GM12878 (cell line): ENCODE results near the gene CMTR2. TPM values are rescaled to one million over a fixed set of nuclear protein-coding genes. Genes with fewer than 3 reads are reported as not detected.
A peak's percentile ranks its signal among the peaks of the same experiment; 100 is the strongest.

Experiments used
- BMI1 ChIP-seq: fragments of 450-650 bp; IDR thresholded peaks from 2 replicates; pipeline ENCODE4 v1.6.1; 2016; ENCODE audit warnings: mild to moderate bottlenecking, moderate library complexity, borderline replicate concordance
- CHD2 ChIP-seq: IDR thresholded peaks from 2 replicates; pipeline ENCODE4 v1.6.1; 2011; ENCODE audit warnings: low read depth, low read length, improper control_type of control experiment, borderline replicate concordance
- CREB1 ChIP-seq: IDR thresholded peaks from 2 replicates; pipeline ENCODE4 v1.6.1; 2012; ENCODE audit warnings: low read depth, mild to moderate bottlenecking, inconsistent platforms
- CUX1 ChIP-seq: IDR thresholded peaks from 2 replicates; pipeline ENCODE4 v1.6.1; 2012; ENCODE audit warnings: improper control_type of control experiment, low read depth, low read length; ENCODE audit not compliant: insufficient replicate concordance
- E4F1 ChIP-seq: fragments of 450-650 bp; IDR thresholded peaks from 2 replicates; pipeline ENCODE4 v1.6.1; 2018; ENCODE audit warnings: borderline replicate concordance, mild to moderate bottlenecking; ENCODE audit not compliant: partially characterized antibody
- EGR1 ChIP-seq, 2 experiments: IDR thresholded peaks; 1 replicate in 1 of 2; 2 replicates in 1 of 2; pipeline ENCODE4 v1.6.1; 2011 to 2012; ENCODE audit warnings: low read depth in 2 of 2, low read length in 2 of 2, borderline replicate concordance in 1 of 2, mild to moderate bottlenecking in 1 of 2, moderate library complexity in 1 of 2
- IRF4 ChIP-seq: IDR thresholded peaks from 2 replicates; pipeline ENCODE4 v1.6.1; 2011; ENCODE audit warnings: low read depth, low read length
- JUNB ChIP-seq: IDR thresholded peaks from 2 replicates; pipeline ENCODE4 v1.6.1; 2016; ENCODE audit warnings: antibody characterized with exemption, mild to moderate bottlenecking
- MAX ChIP-seq: IDR thresholded peaks from 2 replicates; pipeline ENCODE4 v1.6.1; 2012; ENCODE audit warnings: low read depth, low read length, improper control_type of control experiment
- MEF2A ChIP-seq: IDR thresholded peaks from 2 replicates; pipeline ENCODE4 v1.6.1; 2011; ENCODE audit warnings: low read depth, mild to moderate bottlenecking, low read length, moderate library complexity; ENCODE audit not compliant: insufficient read depth
- NFYA ChIP-seq: IDR thresholded peaks from 2 replicates; pipeline ENCODE4 v1.6.1; 2011; ENCODE audit warnings: low read depth, mild to moderate bottlenecking, low read length, improper control_type of control experiment, borderline replicate concordance
- PAX5 ChIP-seq: IDR thresholded peaks from 2 replicates; pipeline ENCODE4 v1.6.1; 2011; ENCODE audit warnings: low read depth, low read length, borderline replicate concordance
- RAD51 ChIP-seq: fragments of 450-650 bp; IDR thresholded peaks from 2 replicates; pipeline ENCODE4 v1.6.1; 2016; ENCODE audit warnings: moderate library complexity, mild to moderate bottlenecking, inconsistent platforms
- RCOR1 ChIP-seq: conservative IDR thresholded peaks from 2 replicates; pipeline ENCODE4 v1.6.1; 2012; ENCODE audit warnings: low read depth, low read length, improper control_type of control experiment
- SMAD1 ChIP-seq: fragments of 450-650 bp; IDR thresholded peaks from 2 replicates; pipeline ENCODE4 v1.6.1; 2018; ENCODE audit warnings: mild to moderate bottlenecking, low read depth; ENCODE audit not compliant: partially characterized antibody
- SRF ChIP-seq, 2 experiments: IDR thresholded peaks; 2 replicates each; pipeline ENCODE4 v1.6.1; 2011; ENCODE audit warnings: low read depth in 2 of 2, low read length in 2 of 2, mild to moderate bottlenecking in 1 of 2, moderate library complexity in 1 of 2
- TCF7 ChIP-seq: IDR thresholded peaks from 2 replicates; pipeline ENCODE4 v1.6.1; 2014; ENCODE audit warnings: antibody characterized with exemption, borderline replicate concordance
- USF1 ChIP-seq: IDR thresholded peaks from 2 replicates; pipeline ENCODE4 v1.6.1; 2011; ENCODE audit warnings: borderline replicate concordance, low read depth, mild to moderate bottlenecking, moderate library complexity, mixed read lengths, low read length; ENCODE audit not compliant: insufficient read depth; ENCODE audit errors: extremely low read length
- USF2 ChIP-seq: IDR thresholded peaks from 2 replicates; pipeline ENCODE4 v1.6.1; 2011; ENCODE audit warnings: low read depth, low read length, improper control_type of control experiment, borderline replicate concordance
- polyA plus RNA-seq, 11 experiments: library from polyadenylated mRNA; depleted of rRNA in 4 of 11; unstranded in 6 of 11; stranded (reverse) in 5 of 11; fragments of >200 nt; fragmentation: Nextera tagmentation in 4 of 11; fragmentation: Illumina TruSeq in 1 of 11; extraction: Ambion mirVana in 4 of 11; extraction: Trizol in 1 of 11; gene quantifications; 1 replicate in 1 of 11; 2 replicates in 10 of 11; pipeline versions ENCODE4 v1.2.1 to v1.2.3, GENCODE V29; 2011 to 2016; ENCODE audit warnings: inconsistent platforms in 2 of 11, missing spikeins in 2 of 11, low read depth in 1 of 11
- total RNA-seq, 4 experiments: library from RNA; depleted of rRNA in 3 of 4; stranded (reverse); fragments of >200 nt in 3 of 4; fragmentation: Illumina TruSeq in 1 of 4; extraction: Trizol in 1 of 4; gene quantifications; 2 replicates each; pipeline versions ENCODE4 v1.2.1 to v1.2.3, GENCODE V29; 2013 to 2021

CMTR2 gene
- total and polyA plus RNA-seq, 10 of the 15 experiments (the other 5 are each of a cell fraction or from before 2014, with no cell fraction given) = 6.5 to 37.0 (median 20.9) TPM

- peak; percentile 89 for TF ChIP-seq USF2
- TF ChIP-seq CHD2 = peak; percentile 31; the same call in 1 of the 2 replicates
- TF ChIP-seq JUNB = no peak
- TF ChIP-seq BMI1 = peak; percentile 54
- peak; percentile 91 for TF ChIP-seq RAD51
- TF ChIP-seq MAX = peak; percentile 98
- no peak for TF ChIP-seq IRF4
- no peak for TF ChIP-seq MEF2A
- TF ChIP-seq CUX1 = no peak
- peak in 1 of 2 experiments; percentile 84; a peak in 2 of 3 replicates for TF ChIP-seq EGR1 (IDR thresholded peaks at IDR 0.05; ENCODE audit: borderline replicate concordance in 1 of 2, low read depth in 2 of 2, low read length in 2 of 2)
- peak; percentile 97 for TF ChIP-seq USF1
- peak; percentile 41 for TF ChIP-seq SMAD1
- no peak for TF ChIP-seq NFYA
- TF ChIP-seq CREB1 = peak; percentile 59; the same call in 1 of the 2 replicates
- TF ChIP-seq TCF7 = no peak
- no peak for TF ChIP-seq RCOR1
- TF ChIP-seq SRF (IDR thresholded peaks at IDR 0.05; ENCODE audit: low read depth in 2 of 2, low read length in 2 of 2) = peak in 1 of 2 experiments; percentile 76; a peak in 2 of 4 replicates
- TF ChIP-seq PAX5 = peak; percentile 6; the same call in 1 of the 2 replicates
- TF ChIP-seq E4F1 = peak; percentile 69
Measured at GRCh38 chr16:71288890-71289731, at the start of gene CMTR2 (continued).
